ENCODE results near the gene FZD8. TPM values are rescaled to one million over a fixed set of nuclear protein-coding genes. Genes with fewer than 3 reads are reported as not detected.

The FZD8 gene
- total RNA-seq, 1 experiment from 2014 or later, result 13.7 TPM

- TF ChIP-seq CTCF (IDR thresholded peaks at IDR 0.05) (no peak), CDX4 (CRISPR knock-in tag; IDR thresholded peaks at IDR 0.05; ENCODE audit: borderline replicate concordance) (no peak), ZNF121 (CRISPR knock-in tag; IDR thresholded peaks at IDR 0.05) (no peak), ZSCAN18 (CRISPR knock-in tag; IDR thresholded peaks at IDR 0.05) (no peak), STAT6 (CRISPR knock-in tag; conservative IDR thresholded peaks at IDR 0.05; ENCODE audit: low read depth) (no peak), SMAD3 (CRISPR knock-in tag; IDR thresholded peaks at IDR 0.05; ENCODE audit: borderline replicate concordance) (no peak), ZNF281 (CRISPR knock-in tag; IDR thresholded peaks at IDR 0.05) (no peak)
Measured at GRCh38 chr10:35684586-35684985, 42.5 kb upstream of the FZD8 start (continued).

GRCh38 chr10:35675846-35676245 is 33.8 kb upstream of the FZD8 start:
- CTCF ChIA-PET, result interaction anchor here (0.6 kb wide), 1 partner anchor 775 kb away, joined by 3 read pairs; no protein-coding TSS in a partner anchor
- no peaks in the 10 kb centered on the region for H3K36me3 Mint-ChIP-seq

More at GRCh38 chr10:35675846-35676245, 33.8 kb upstream of the FZD8 start:
- no peak overlapping the region for H3K27ac Mint-ChIP-seq
- no peaks in the 10 kb centered on the region for H3K4me1 Mint-ChIP-seq
- no peaks in the 10 kb centered on the region for H3K9me3 Mint-ChIP-seq
- POLR2A ChIA-PET, result no interaction called here
- TF ChIP-seq ZNF121 (CRISPR knock-in tag; IDR thresholded peaks at IDR 0.05), result no peak
- no peak for TF ChIP-seq TCF7 (CRISPR knock-in tag; IDR thresholded peaks at IDR 0.05; ENCODE audit: low read depth)
- TF ChIP-seq ZNF512 (CRISPR knock-in tag; IDR thresholded peaks at IDR 0.05; ENCODE audit: borderline replicate concordance), result no peak
- TF ChIP-seq FOXJ3 (CRISPR knock-in tag; IDR thresholded peaks at IDR 0.05; ENCODE audit: borderline replicate concordance), result no peak
- TF ChIP-seq KAT7 (CRISPR knock-in tag; IDR thresholded peaks at IDR 0.05; ENCODE audit: borderline replicate concordance), result no peak
- no peak for TF ChIP-seq SMAD4 (CRISPR knock-in tag; IDR thresholded peaks at IDR 0.05)
- TF ChIP-seq ZBTB43 (CRISPR knock-in tag; IDR thresholded peaks at IDR 0.05), result no peak
- TF ChIP-seq ZNF671 (CRISPR knock-in tag; IDR thresholded peaks at IDR 0.05), result no peak
- TF ChIP-seq USF2 (CRISPR knock-in tag; IDR thresholded peaks at IDR 0.05), result no peak
- no peak for TF ChIP-seq ZNF416 (CRISPR knock-in tag; IDR thresholded peaks at IDR 0.05)
- TF ChIP-seq ZNF532 (CRISPR knock-in tag; IDR thresholded peaks at IDR 0.05; ENCODE audit: borderline replicate concordance), result no peak
- TF ChIP-seq IRF2 (CRISPR knock-in tag; IDR thresholded peaks at IDR 0.05; ENCODE audit: borderline replicate concordance, low read depth), result no peak
- DNase-seq (ENCODE audit: low spot score) (no peak), ATAC-seq (no peak)
- no peak overlapping the region for H3K4me3 Mint-ChIP-seq
- no peaks in the 10 kb centered on the region for H3K27me3 Mint-ChIP-seq (ENCODE audit: low read depth)

All from WTC11 (cell line).